SK-N-SH (cell line): ENCODE results near the gene OLR1. TPM values are rescaled to one million over a fixed set of nuclear protein-coding genes. Genes with fewer than 3 reads are reported as not detected.

Experiments
- CTCF ChIA-PET: fragments of 300-600, 350-600 bp; formaldehyde crosslinking; extraction: SDS; loops from one replicate; lab custom pipeline; 2021; lab: Yijun Ruan, JAX
- POLR2A ChIA-PET: fragments of 350-600 bp; sonication (Branson Sonifier 250); formaldehyde crosslinking; extraction: SDS; loops from one replicate; lab custom pipeline; 2020; ENCODE audit warnings: antibody characterized with exemption, inconsistent platforms; lab: Yijun Ruan, JAX
- DNase-seq: peaks from one replicate; pipeline ENCODE4 v3.0.0; 2012
- H2AFZ ChIP-seq: fragments of 200-600 bp; sonication (generic); 2 replicates; pipeline ENCODE4 v1.8.1; 2016; ENCODE audit warnings: antibody characterized with exemption, mild to moderate bottlenecking, low read depth
- H3F3A ChIP-seq: fragments of 200-600 bp; sonication (generic); replicated peaks from 2 replicates; pipeline ENCODE3; 2016; ENCODE audit warnings: antibody characterized with exemption, mild to moderate bottlenecking; ENCODE audit not compliant: insufficient read depth
- H3K27ac ChIP-seq, 2 experiments: fragments of 200-500 bp in 1 of 2; fragments of 200-600 bp in 1 of 2; sonication (Bioruptor generic) in 1 of 2; sonication (generic), shearing (Covaris generic) in 1 of 2; 2 replicates each; pipeline versions ENCODE4 v1.5.1 to v1.6.1; 2014 to 2016; ENCODE audit warnings: low read depth in 2 of 2, inconsistent platforms in 1 of 2, low read length in 1 of 2, mild to moderate bottlenecking in 1 of 2, mixed read lengths in 1 of 2
- H3K27me3 ChIP-seq: fragments of 200-600 bp; sonication (generic), shearing (Covaris generic); 2 replicates; pipeline ENCODE4 v1.6.1; 2016; ENCODE audit warnings: mixed run types; ENCODE audit not compliant: insufficient read depth
- H3K36me3 ChIP-seq, 2 experiments: fragments of 200-500 bp in 1 of 2; fragments of 200-600 bp in 1 of 2; sonication (Bioruptor generic) in 1 of 2; sonication (generic) in 1 of 2; replicated peaks in 1 of 2; 2 replicates each; pipeline versions ENCODE3 to v1.5.1; 2014 to 2016; ENCODE audit warnings: low read length in 1 of 2, mild to moderate bottlenecking in 1 of 2; ENCODE audit not compliant: insufficient read depth in 2 of 2, control insufficient read depth in 1 of 2
- H3K4me1 ChIP-seq, 2 experiments: fragments of 200-500 bp in 1 of 2; fragments of 200-600 bp in 1 of 2; sonication (Bioruptor generic) in 1 of 2; sonication (generic), shearing (Covaris generic) in 1 of 2; 2 replicates each; pipeline versions ENCODE4 v1.5.1 to v1.6.1; 2014 to 2016; ENCODE audit warnings: low read depth in 1 of 2, low read length in 1 of 2, mixed run types in 1 of 2; ENCODE audit not compliant: insufficient read depth in 2 of 2, control insufficient read depth in 1 of 2
- H3K4me2 ChIP-seq: fragments of 200-600 bp; sonication (generic), shearing (Covaris generic); 2 replicates; pipeline ENCODE4 v1.6.1; 2017; ENCODE audit warnings: mixed run types
- H3K4me3 ChIP-seq, 2 experiments: fragments of 200-500 bp in 1 of 2; fragments of 200-600 bp in 1 of 2; sonication (Bioruptor generic) in 1 of 2; sonication (generic), shearing (Covaris generic) in 1 of 2; 2 replicates each; pipeline versions ENCODE4 v1.5.1 to v1.8.1; 2014 to 2016; ENCODE audit warnings: low read depth in 2 of 2, inconsistent platforms in 1 of 2, low read length in 1 of 2, mild to moderate bottlenecking in 1 of 2, mixed read lengths in 1 of 2, moderate library complexity in 1 of 2
- H3K79me2 ChIP-seq: fragments of 200-600 bp; sonication (generic); 2 replicates; pipeline ENCODE4 v1.8.1; 2017; ENCODE audit warnings: mild to moderate bottlenecking; ENCODE audit not compliant: insufficient read depth
- H3K9ac ChIP-seq: fragments of 200-600 bp; sonication (generic); 2 replicates; pipeline ENCODE4 v1.6.1; 2017; ENCODE audit warnings: mixed run types
- H3K9me2 ChIP-seq: fragments of 200-600 bp; sonication (generic); 2 replicates; pipeline ENCODE4 v1.6.1; 2017; ENCODE audit warnings: mixed run types
- H3K9me3 ChIP-seq: fragments of 200-600 bp; sonication (generic); 2 replicates; pipeline ENCODE4 v1.6.1; 2017; ENCODE audit warnings: mixed run types, mild to moderate bottlenecking, moderate library complexity
- H4K20me1 ChIP-seq: fragments of 200-600 bp; sonication (generic); 2 replicates; pipeline ENCODE4 v1.6.1; 2017; ENCODE audit warnings: mild to moderate bottlenecking, mixed run types; ENCODE audit not compliant: insufficient read depth
- CHD2 ChIP-seq: fragments of 150-350 bp; IDR thresholded peaks from 2 replicates; pipeline ENCODE4 v1.6.1; 2018; ENCODE audit warnings: low read length; ENCODE audit not compliant: partially characterized antibody
- EZH2phosphoT487 ChIP-seq: fragments of 200-600 bp; sonication (generic); IDR thresholded peaks from 2 replicates; pipeline ENCODE4 v1.6.1; 2017; ENCODE audit warnings: low read depth, mixed run types, mild to moderate bottlenecking, antibody characterized with exemption, moderate library complexity, borderline replicate concordance
- FOXJ3 ChIP-seq: sonication (generic); formaldehyde crosslinking; IDR thresholded peaks from 2 replicates; pipeline ENCODE4 v1.5.1; 2020; ENCODE audit warnings: mild to moderate bottlenecking, missing genetic modification reagents
- GABPA ChIP-seq: IDR thresholded peaks from 2 replicates; pipeline ENCODE4 v1.4.0; 2012; ENCODE audit warnings: low read depth, mild to moderate bottlenecking
- GATA2 ChIP-seq: sonication (generic); formaldehyde crosslinking; IDR thresholded peaks from 2 replicates; pipeline ENCODE4 v1.5.0; 2020; ENCODE audit warnings: mild to moderate bottlenecking, missing genetic modification reagents
- JUND ChIP-seq: IDR thresholded peaks from 2 replicates; pipeline ENCODE4 v1.4.0; 2012
- MAX ChIP-seq: IDR thresholded peaks from 2 replicates; pipeline ENCODE4 v1.4.0; 2012; ENCODE audit warnings: low read depth
- NFIC ChIP-seq: IDR thresholded peaks from 2 replicates; pipeline ENCODE4 v1.4.0; 2012; ENCODE audit warnings: borderline replicate concordance
- NRF1 ChIP-seq: IDR thresholded peaks from 2 replicates; pipeline ENCODE4 v1.6.1; 2012; ENCODE audit warnings: low read depth, mild to moderate bottlenecking, low read length
- RCOR1 ChIP-seq: fragments of 150-350 bp; IDR thresholded peaks from 2 replicates; pipeline ENCODE4 v1.6.1; 2017; ENCODE audit warnings: antibody characterized with exemption, low read length
- REST ChIP-seq: IDR thresholded peaks from 2 replicates; pipeline ENCODE4 v1.6.1; 2012; ENCODE audit warnings: mild to moderate bottlenecking, low read depth, low read length, moderate library complexity
- SIN3A ChIP-seq: IDR thresholded peaks from 2 replicates; pipeline ENCODE4 v1.6.1; 2012; ENCODE audit warnings: low read depth, mild to moderate bottlenecking, low read length, moderate library complexity, borderline replicate concordance
- TEAD4 ChIP-seq: IDR thresholded peaks from 2 replicates; pipeline ENCODE4 v1.4.0; 2012; ENCODE audit warnings: mild to moderate bottlenecking, borderline replicate concordance; ENCODE audit not compliant: insufficient read depth
- YY1 ChIP-seq: IDR thresholded peaks from 2 replicates; pipeline ENCODE4 v1.4.0; 2012; ENCODE audit warnings: low read depth, mild to moderate bottlenecking
- WGBS: methylation state at CpG from one replicate; pipeline ENCODE4 v1.1.6; 2017; ENCODE audit warnings: low lambda C conversion rate; 5-methylcytosine and 5-hydroxymethylcytosine counted together
- polyA plus RNA-seq, 3 experiments: library from polyadenylated mRNA; depleted of rRNA; stranded (reverse); fragments of >200 nt; gene quantifications; 2 replicates each; pipeline ENCODE4 v1.2.3, GENCODE V29; 2012
- TF ChIP-seq, protein P1 (sequence below): IDR thresholded peaks from 2 replicates; pipeline ENCODE4 v1.4.0; 2012; ENCODE audit warnings: low read depth, borderline replicate concordance
- TF ChIP-seq, protein P2 (sequence below): IDR thresholded peaks from 2 replicates; pipeline ENCODE4; 2012

The OLR1 gene
- polyA plus RNA-seq, 1 of the 3 experiments (the other 2 are of a cell fraction), result not detected

DNA sequence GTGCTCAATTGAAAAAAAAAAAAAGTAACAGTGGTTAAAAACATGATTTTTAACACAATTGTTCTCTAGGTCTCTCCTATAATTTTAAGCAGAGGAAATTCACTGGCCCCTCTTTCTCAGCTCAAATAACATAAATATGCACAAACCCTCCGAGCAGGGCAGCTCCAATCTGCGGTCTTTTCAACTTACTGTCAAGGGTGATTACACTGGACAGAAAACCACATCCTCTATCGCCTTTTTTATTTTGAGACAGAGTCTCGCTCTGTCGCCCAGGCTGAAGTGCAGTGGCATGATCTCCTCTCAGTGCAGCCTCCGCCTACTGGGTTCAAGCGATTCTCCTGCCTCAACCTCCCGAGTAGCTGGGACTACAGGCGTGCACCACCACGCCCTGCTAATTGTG lies 24.3 kb upstream of the OLR1 start:
- H3K79me2 ChIP-seq, result no peaks in the 10 kb centered on the region
- H3K27ac ChIP-seq, result no peak overlapping the region
- no peak overlapping the region for H3K9ac ChIP-seq
- POLR2A ChIA-PET, result no interaction called here
- no peaks in the 10 kb centered on the region for H3K9me3 ChIP-seq
- H3K9me2 ChIP-seq, result no peaks in the 10 kb centered on the region
- no peak for TF ChIP-seq EZH2phosphoT487
- H4K20me1 ChIP-seq, result no peaks in the 10 kb centered on the region
- no peaks in the 10 kb centered on the region for H3F3A ChIP-seq
- H3K4me1 ChIP-seq, result no peaks in the 10 kb centered on the region
- H3K27me3 ChIP-seq, result peaks cover 37% of the 10 kb centered on the region; the same call in 1 of the 2 replicates
- 9% methylated on average over 5 of the region's 10 CpGs for WGBS
- H2AFZ ChIP-seq, result no peak overlapping the region
- no peaks in the 10 kb centered on the region for H3K36me3 ChIP-seq
- no peak for DNase-seq
- H3K4me2 ChIP-seq, result no peak overlapping the region
- CTCF ChIA-PET, result interaction anchor here (4.6 kb wide), 1 partner anchor 43 kb away, joined by 19 read pairs; no protein-coding TSS in a partner anchor
- no peak overlapping the region for H3K4me3 ChIP-seq

GRCh38 chr12:10194160-10194670 lies 22.3 kb upstream of the OLR1 start:
- Histone ChIP-seq H2AFZ (no peak overlapping the region), H4K20me1 (no peaks in the 10 kb centered on the region), H3K36me3 (no peaks in the 10 kb centered on the region), H3K4me2 (no peak overlapping the region), H3K9me2 (no peaks in the 10 kb centered on the region)
- 5% methylated on average over 3 of the region's 3 CpGs for WGBS
- CTCF ChIA-PET, result interaction anchor here (4.6 kb wide), 1 partner anchor 41 kb away, joined by 19 read pairs; no protein-coding TSS in a partner anchor
- TF ChIP-seq NRF1, result no peak
- TF ChIP-seq SIN3A, result no peak
- TF ChIP-seq REST, result no peak
- TF ChIP-seq FOXJ3 (CRISPR knock-in tag), result no peak
- TF ChIP-seq RCOR1, result no peak
- TF ChIP-seq GABPA, result no peak
- no peak for TF ChIP-seq GATA2 (CRISPR knock-in tag)
- TF ChIP-seq YY1, result no peak
- TF ChIP-seq JUND, result no peak
- TF ChIP-seq, protein P1, sequence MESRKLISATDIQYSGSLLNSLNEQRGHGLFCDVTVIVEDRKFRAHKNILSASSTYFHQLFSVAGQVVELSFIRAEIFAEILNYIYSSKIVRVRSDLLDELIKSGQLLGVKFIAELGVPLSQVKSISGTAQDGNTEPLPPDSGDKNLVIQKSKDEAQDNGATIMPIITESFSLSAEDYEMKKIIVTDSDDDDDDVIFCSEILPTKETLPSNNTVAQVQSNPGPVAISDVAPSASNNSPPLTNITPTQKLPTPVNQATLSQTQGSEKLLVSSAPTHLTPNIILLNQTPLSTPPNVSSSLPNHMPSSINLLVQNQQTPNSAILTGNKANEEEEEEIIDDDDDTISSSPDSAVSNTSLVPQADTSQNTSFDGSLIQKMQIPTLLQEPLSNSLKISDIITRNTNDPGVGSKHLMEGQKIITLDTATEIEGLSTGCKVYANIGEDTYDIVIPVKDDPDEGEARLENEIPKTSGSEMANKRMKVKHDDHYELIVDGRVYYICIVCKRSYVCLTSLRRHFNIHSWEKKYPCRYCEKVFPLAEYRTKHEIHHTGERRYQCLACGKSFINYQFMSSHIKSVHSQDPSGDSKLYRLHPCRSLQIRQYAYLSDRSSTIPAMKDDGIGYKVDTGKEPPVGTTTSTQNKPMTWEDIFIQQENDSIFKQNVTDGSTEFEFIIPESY, result no peak
- no peak for TF ChIP-seq EZH2phosphoT487
- TF ChIP-seq NFIC, result no peak
- TF ChIP-seq MAX, result no peak
- TF ChIP-seq CHD2, result no peak
- TF ChIP-seq, protein P2, sequence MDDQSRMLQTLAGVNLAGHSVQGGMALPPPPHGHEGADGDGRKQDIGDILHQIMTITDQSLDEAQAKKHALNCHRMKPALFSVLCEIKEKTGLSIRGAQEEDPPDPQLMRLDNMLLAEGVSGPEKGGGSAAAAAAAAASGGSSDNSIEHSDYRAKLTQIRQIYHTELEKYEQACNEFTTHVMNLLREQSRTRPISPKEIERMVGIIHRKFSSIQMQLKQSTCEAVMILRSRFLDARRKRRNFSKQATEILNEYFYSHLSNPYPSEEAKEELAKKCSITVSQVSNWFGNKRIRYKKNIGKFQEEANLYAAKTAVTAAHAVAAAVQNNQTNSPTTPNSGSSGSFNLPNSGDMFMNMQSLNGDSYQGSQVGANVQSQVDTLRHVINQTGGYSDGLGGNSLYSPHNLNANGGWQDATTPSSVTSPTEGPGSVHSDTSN, result no peak
- TF ChIP-seq TEAD4, result no peak
- TF ChIP-seq, all 33 proteins: peak for 0
- peaks cover 45% of the 10 kb centered on the region; the same call in 1 of the 2 replicates for H3K27me3 ChIP-seq
- POLR2A ChIA-PET, result no interaction called here
- H3K9ac ChIP-seq, result no peak overlapping the region
- H3K27ac ChIP-seq, result no peak overlapping the region
- no peaks in the 10 kb centered on the region for H3K9me3 ChIP-seq
- no peaks in the 10 kb centered on the region for H3F3A ChIP-seq
- no peak for DNase-seq
- H3K4me1 ChIP-seq, result no peaks in the 10 kb centered on the region
- H3K4me3 ChIP-seq, result no peak overlapping the region
- H3K79me2 ChIP-seq, result no peaks in the 10 kb centered on the region
